ENCODE results near the gene DKC1. TPM values are rescaled to one million over a fixed set of nuclear protein-coding genes. Genes with fewer than 3 reads are reported as not detected.

The DKC1 gene
- total and polyA plus RNA-seq, 2 of the 13 experiments (the other 11 are each of a cell fraction or from before 2014, with no cell fraction given), result 61.6 to 102 TPM

GRCh38 chrX:154804957-154805695 lies 42.5 kb downstream of the DKC1 start, which contains the start of gene MPP1 (continued):
- TF ChIP-seq, protein P1, sequence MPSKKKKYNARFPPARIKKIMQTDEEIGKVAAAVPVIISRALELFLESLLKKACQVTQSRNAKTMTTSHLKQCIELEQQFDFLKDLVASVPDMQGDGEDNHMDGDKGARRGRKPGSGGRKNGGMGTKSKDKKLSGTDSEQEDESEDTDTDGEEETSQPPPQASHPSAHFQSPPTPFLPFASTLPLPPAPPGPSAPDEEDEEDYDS (CRISPR knock-in tag; IDR thresholded peaks at IDR 0.05), result no peak
- 0 out of 4 replicates have a peak, but pooled peaks of 1 of the 2 experiments have one; percentile 24 for TF ChIP-seq HMGXB4 (CRISPR knock-in tag; IDR thresholded peaks at IDR 0.05; ENCODE audit: borderline replicate concordance in 1 of 2, low read depth in 1 of 2)
- TF ChIP-seq ZNF501 (CRISPR knock-in tag; IDR thresholded peaks at IDR 0.05), result peak; percentile 70; the same call in 1 of the 2 replicates
- 0 out of 2 replicates have a peak, but pooled peaks have one; percentile 30 for TF ChIP-seq PITX1 (CRISPR knock-in tag; IDR thresholded peaks at IDR 0.05)
- no peak for TF ChIP-seq ZNF782 (CRISPR knock-in tag; IDR thresholded peaks at IDR 0.05; ENCODE audit: borderline replicate concordance)
- TF ChIP-seq ZFX (CRISPR knock-in tag; IDR thresholded peaks at IDR 0.05; ENCODE audit: low read depth), result peak; percentile 79
- 0 out of 2 replicates have a peak, but pooled peaks have one; percentile 38 for TF ChIP-seq NFYB (CRISPR knock-in tag; IDR thresholded peaks at IDR 0.05)
- TF ChIP-seq, protein P2, sequence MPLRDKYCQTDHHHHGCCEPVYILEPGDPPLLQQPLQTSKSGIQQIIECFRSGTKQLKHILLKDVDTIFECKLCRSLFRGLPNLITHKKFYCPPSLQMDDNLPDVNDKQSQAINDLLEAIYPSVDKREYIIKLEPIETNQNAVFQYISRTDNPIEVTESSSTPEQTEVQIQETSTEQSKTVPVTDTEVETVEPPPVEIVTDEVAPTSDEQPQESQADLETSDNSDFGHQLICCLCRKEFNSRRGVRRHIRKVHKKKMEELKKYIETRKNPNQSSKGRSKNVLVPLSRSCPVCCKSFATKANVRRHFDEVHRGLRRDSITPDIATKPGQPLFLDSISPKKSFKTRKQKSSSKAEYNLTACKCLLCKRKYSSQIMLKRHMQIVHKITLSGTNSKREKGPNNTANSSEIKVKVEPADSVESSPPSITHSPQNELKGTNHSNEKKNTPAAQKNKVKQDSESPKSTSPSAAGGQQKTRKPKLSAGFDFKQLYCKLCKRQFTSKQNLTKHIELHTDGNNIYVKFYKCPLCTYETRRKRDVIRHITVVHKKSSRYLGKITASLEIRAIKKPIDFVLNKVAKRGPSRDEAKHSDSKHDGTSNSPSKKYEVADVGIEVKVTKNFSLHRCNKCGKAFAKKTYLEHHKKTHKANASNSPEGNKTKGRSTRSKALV (CRISPR knock-in tag; IDR thresholded peaks at IDR 0.05), result 0 out of 2 replicates have a peak, but pooled peaks have one; percentile 23
- no peak for TF ChIP-seq ARID2 (CRISPR knock-in tag; IDR thresholded peaks at IDR 0.05; ENCODE audit: borderline replicate concordance)
- no peak for TF ChIP-seq CBX2 (IDR thresholded peaks at IDR 0.05; ENCODE audit: low read depth, low read length)
- TF ChIP-seq CBX2 (CRISPR knock-in tag; IDR thresholded peaks at IDR 0.05; ENCODE audit: low read depth), result 0 out of 2 replicates have a peak, but pooled peaks have one; percentile 48
- no peak for TF ChIP-seq ZNF234 (CRISPR knock-in tag; conservative IDR thresholded peaks at IDR 0.05)
- TF ChIP-seq RARA (CRISPR knock-in tag; IDR thresholded peaks at IDR 0.05), result peak; percentile 21; the same call in 1 of the 2 replicates
- TF ChIP-seq, protein P3, sequence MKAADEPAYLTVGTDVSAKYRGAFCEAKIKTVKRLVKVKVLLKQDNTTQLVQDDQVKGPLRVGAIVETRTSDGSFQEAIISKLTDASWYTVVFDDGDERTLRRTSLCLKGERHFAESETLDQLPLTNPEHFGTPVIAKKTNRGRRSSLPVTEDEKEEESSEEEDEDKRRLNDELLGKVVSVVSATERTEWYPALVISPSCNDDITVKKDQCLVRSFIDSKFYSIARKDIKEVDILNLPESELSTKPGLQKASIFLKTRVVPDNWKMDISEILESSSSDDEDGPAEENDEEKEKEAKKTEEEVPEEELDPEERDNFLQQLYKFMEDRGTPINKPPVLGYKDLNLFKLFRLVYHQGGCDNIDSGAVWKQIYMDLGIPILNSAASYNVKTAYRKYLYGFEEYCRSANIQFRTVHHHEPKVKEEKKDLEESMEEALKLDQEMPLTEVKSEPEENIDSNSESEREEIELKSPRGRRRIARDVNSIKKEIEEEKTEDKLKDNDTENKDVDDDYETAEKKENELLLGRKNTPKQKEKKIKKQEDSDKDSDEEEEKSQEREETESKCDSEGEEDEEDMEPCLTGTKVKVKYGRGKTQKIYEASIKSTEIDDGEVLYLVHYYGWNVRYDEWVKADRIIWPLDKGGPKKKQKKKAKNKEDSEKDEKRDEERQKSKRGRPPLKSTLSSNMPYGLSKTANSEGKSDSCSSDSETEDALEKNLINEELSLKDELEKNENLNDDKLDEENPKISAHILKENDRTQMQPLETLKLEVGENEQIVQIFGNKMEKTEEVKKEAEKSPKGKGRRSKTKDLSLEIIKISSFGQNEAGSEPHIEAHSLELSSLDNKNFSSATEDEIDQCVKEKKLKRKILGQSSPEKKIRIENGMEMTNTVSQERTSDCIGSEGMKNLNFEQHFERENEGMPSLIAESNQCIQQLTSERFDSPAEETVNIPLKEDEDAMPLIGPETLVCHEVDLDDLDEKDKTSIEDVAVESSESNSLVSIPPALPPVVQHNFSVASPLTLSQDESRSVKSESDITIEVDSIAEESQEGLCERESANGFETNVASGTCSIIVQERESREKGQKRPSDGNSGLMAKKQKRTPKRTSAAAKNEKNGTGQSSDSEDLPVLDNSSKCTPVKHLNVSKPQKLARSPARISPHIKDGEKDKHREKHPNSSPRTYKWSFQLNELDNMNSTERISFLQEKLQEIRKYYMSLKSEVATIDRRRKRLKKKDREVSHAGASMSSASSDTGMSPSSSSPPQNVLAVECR (CRISPR knock-in tag; IDR thresholded peaks at IDR 0.05; ENCODE audit: borderline replicate concordance), result peak; percentile 49; the same call in 1 of the 2 replicates
- TF ChIP-seq, protein P4, sequence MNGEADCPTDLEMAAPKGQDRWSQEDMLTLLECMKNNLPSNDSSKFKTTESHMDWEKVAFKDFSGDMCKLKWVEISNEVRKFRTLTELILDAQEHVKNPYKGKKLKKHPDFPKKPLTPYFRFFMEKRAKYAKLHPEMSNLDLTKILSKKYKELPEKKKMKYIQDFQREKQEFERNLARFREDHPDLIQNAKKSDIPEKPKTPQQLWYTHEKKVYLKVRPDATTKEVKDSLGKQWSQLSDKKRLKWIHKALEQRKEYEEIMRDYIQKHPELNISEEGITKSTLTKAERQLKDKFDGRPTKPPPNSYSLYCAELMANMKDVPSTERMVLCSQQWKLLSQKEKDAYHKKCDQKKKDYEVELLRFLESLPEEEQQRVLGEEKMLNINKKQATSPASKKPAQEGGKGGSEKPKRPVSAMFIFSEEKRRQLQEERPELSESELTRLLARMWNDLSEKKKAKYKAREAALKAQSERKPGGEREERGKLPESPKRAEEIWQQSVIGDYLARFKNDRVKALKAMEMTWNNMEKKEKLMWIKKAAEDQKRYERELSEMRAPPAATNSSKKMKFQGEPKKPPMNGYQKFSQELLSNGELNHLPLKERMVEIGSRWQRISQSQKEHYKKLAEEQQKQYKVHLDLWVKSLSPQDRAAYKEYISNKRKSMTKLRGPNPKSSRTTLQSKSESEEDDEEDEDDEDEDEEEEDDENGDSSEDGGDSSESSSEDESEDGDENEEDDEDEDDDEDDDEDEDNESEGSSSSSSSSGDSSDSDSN (CRISPR knock-in tag; IDR thresholded peaks at IDR 0.05), result peak; percentile 70; the same call in 1 of the 2 replicates

All from HepG2 (cell line).